Measurements from ENCODE around the gene SRRM2.
A peak's percentile ranks its signal among the peaks of the same experiment; 100 is the strongest.

Gene SRRM2

DNA sequence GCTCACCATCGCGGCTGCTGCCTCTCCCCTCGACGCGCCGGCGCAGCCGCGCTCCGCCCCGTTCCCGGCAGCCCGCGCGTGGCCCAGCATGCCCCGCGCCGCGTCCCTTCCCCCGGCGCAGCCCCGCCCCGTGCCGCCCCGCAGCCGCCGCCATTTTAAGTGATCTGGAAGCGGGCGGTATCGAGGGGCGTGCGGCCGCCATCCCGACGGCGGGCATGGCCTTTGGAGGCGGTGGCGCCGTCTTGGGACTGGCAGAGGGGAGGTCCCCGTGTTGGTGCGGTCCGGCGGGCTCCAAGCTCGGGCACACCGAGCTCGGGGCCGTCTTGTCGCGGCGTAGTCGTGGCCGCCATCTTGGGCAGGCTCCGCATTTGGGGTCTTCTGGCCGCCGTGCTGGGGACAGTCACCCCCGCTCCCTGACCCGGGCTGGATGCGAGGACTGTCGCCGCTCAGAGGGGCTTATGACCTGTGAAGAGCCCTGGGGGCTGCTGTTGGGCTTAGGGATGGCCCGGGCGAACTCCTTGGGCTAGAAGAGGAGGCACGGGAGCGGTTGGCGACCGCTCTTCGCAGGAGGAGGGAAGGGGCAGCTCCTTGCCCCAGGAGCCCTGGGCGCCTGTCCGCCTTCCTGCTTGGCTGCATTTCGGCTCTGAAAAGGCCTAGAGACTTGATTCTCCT is 24.9 kb downstream of the SRRM2 start, which contains the start of gene ELOB:
Gene ELOB (minus strand): TSS at position 50 of the 672 bp plus-strand sequence. CDS start 41 bp downstream, at position 9.
- DNase-seq (ENCODE audit: low read depth), result peak; percentile 81

DNA sequence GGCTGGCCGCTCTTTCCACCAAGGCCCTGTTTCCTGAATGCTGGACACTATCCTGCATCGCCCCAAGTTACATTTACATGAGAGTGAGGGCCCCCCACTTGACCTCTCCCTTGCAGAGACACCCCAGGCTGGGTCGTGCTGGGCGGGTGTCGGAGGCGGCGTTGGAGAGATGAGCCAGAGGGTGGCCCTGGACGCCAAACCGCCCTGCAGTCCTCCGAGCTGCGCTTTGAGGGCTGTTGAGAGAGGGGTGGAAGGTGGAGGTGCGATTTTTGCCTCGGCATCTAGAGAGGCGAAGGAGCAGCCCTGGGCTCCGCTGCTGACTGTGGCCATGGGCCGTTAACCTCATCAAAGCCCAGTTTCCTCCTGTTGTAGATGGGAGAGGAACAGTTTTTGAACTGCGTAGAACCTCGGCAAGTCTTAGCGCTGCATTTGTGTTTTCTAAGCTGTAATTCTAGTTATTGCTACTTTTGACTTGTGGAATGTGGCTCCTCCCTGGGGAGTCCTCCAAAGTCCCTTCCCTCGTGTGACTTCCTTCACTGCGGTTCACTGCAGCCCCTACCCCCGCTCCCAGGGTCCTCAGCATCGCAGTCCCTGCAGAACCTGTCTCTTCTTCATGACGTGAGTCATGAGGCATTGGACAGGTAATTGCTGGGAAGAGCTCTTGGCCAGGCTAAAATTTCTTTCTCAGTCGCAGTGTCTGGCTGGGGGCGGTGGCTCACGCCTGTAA is 25.6 kb downstream of the SRRM2 start:
- DNase-seq (ENCODE audit: low read depth), result peak; percentile 26

- no peak for DNase-seq (ENCODE audit: low read depth)
These were observed 26.2 kb downstream of the SRRM2 start for GRCh38 chr16:2778630-2778958.

- DNase-seq (ENCODE audit: low read depth), result no peak
These were observed 26.9 kb downstream of the SRRM2 start for GRCh38 chr16:2779151-2779920.

DNA sequence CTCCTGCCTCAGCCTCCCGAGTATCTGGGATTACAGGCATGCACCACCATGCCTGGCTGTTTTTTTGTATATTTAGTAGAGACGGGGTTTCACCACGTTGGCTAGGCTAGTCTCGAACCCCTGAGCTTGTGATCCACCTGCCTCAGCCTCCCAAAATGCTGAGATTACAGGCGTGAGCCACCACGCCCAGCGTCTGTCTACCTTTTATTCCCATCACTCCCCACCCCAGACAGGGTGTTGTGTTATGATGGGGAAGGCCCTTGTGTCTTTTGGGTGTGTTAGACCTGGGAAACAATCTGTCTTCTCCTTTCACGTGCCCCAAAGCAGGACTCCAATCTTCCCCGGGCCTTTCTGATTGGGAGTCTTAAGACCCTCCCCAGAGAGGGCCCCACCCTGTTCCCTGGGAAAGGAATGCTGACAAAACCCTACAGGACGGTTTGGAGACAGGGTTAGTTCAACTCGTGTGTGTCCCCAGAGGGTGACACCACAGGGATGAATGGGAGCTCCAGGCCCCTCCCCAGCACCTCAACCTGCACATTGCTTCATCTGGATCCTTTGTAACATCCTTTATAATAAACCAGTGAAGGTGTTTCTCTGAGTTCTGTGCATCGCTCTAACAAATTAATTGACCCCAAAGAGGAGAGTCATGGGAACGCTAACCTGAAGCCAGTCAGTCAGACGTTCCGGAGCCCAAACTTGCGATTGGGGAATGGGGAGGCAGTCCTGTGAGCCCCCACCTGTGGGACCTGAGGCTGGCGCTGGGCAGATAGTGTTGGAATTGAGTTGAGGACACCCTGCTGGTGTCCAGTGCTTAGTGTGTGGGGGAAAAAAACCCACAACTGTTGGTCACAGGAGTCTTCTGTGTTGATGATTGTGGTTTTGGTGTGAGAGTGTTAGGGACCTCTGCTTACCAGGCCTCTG is 27.8 kb downstream of the SRRM2 start:
- no peak for DNase-seq (ENCODE audit: low read depth)

DNA sequence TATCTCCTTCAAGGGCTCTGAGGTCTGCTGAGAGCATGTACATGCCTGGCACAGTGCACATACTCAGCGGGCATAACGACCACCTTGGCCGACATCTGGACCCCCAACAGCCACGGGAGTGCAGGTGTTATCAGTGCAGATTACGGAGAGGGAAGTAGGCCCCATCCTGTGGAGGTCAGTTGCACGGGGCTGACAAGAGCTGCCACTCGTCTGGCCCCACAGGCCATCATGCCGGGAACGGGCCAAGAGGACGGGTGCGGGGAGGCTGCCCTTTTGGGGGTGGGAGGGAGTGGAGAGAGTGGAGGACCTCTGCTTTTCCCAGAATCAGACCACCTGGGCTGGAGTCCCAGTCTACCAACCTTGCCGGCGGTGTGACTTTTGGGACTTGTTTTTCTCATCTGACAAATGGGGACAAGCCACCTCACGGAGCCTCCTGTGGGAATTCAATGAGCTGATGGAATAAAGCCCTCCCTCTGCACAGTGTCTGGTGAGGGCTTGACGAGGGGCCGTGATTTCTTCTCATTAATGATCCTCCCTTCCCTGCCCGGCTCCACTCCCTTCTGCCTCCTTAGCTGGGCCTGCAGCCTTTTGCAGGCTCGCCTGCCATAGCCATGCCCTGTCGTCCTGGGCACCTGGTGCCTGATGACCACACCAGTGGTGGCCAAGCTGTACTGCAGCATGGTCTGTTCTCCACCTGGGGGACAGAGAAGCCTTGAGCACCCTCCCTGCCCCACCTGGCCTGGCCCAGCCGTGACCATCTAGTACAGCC is 30.3 kb downstream of the SRRM2 start:
- DNase-seq (ENCODE audit: low read depth), result no peak

DNA sequence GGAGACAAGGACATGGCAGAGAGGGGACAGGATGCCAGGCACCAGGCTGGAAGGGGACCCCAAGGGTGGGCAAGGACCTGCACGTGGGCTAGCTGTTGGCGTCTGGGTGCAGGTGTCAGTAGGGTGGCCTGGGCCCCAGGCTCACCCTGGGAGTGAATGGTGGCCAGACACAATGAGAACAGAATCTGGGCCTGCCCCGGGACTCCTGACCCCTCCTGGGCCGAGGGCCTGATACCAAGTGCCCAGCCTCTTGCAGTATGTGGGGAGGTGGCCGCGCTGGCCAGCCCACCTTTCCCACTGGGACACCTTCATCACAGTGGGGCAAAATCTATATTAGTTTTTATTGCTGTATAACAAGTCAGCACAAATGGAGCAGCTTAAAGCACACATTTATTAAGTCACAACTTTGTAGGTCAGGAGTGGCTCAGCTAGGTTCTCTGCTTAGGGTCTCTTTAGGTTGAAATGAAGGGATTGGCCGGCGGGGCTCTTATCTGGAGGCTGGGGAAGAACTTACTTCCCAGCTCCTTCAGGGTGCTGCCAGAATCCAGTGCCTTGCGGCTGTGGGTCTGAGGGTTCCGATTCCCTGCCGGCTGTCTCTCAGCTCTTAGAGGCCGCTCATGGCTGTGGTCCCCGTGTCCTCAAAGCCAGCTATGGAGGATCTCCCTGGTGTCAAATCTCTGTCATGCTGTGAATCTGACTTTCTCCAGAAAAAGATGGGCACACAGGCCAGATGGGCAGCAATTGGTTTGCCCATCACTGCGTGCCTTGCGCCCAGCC is 31.3 kb downstream of the SRRM2 start:
- no peak for DNase-seq (ENCODE audit: low read depth)

- no peak for DNase-seq (ENCODE audit: low read depth)
These were observed 32.1 kb downstream of the SRRM2 start for GRCh38 chr16:2784358-2785100.

- DNase-seq (ENCODE audit: low read depth), result no peak
These were observed 32.9 kb downstream of the SRRM2 start for GRCh38 chr16:2785101-2785991.

GRCh38 chr16:2786061-2786825 is 33.8 kb downstream of the SRRM2 start:
- DNase-seq (ENCODE audit: low read depth), result no peak

DNA sequence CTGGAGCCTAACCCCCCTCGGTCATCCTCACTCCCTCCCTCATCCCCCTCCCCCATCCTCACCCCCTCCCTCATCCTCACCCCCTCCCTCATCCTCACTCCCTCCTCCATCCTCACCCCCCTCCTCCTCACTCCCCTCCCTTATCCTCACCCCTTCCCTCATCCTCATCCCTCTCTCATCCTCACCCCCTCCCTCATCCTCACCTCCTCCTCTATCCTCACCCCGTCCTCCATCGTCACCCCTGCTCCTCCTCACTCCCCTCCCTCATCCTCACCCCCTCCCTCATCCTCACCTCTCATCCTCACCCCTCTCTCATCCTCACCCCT is 34.4 kb downstream of the SRRM2 start:
- DNase-seq (ENCODE audit: low read depth), result no peak

DNA sequence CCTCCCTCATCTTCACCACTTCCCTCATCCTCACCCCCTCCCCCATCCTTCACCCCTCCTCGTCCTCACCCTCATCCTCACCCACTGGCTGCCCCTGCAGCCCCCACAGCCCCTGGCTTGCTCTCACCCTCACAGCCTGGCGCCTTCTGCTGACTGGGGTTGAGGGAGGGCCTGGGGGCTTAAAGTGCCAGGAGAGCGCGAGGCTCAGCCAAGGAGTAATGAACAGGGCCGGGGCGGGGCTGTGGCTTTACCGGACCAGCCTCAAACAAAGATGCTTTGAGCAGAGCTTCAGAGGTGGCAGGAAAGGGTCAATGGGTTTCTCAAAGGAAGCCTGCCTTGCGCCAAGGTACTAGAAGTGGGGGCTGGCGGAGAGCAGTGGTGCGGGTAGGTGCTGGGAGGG is 35.0 kb downstream of the SRRM2 start, which contains the start of gene PRSS33:
Gene PRSS33 (minus strand): TSS at position 155 of the 400 bp plus-strand sequence. CDS start 1,013 bp downstream, outside the sequence.
- no peak for DNase-seq (ENCODE audit: low read depth)

GRCh38 chr16:2787961-2788360 is 35.5 kb downstream of the SRRM2 start:
- DNase-seq (ENCODE audit: low read depth), result no peak

DNA sequence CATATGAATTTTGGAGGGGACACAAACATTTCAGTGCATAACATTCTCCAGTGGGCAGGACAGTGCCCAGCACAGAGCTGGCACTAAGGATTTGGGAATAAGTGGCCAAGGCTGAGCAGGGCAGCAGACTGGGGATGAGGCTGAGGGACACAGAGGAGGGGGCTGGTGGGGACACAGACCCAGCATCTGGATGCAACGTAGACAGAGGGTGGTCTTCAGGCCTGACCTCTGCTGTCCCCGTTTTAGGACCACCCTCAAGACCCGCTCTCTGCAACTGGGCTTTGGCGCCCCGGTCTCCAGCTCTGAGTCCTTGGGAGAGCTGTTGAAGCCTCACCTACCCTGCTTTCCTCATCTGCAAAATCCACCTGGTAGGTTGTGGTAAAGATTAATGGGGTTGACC is 38.2 kb downstream of the SRRM2 start:
- DNase-seq (ENCODE audit: low read depth), result no peak

DNA sequence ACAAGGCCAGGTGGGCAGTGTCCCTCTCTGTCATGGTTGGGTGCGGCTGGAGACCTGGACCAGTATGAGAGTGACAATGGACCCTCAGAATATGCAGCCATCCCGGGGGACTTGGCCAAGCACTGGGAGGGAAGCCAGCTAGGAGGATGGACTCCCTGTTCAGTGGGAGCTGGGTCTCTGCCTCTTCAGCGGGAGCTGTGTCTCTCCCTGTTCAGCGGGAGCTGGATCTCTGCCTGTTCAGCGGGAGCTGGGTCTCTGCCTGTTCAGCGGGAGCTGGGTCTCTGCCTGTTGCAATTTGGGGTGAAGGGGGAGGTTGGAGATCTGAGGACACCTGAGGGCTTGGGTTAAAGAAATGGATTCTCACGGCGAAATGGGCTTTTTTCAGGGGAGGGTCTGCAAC is 38.7 kb downstream of the SRRM2 start:
- DNase-seq (ENCODE audit: low read depth), result no peak

DNA sequence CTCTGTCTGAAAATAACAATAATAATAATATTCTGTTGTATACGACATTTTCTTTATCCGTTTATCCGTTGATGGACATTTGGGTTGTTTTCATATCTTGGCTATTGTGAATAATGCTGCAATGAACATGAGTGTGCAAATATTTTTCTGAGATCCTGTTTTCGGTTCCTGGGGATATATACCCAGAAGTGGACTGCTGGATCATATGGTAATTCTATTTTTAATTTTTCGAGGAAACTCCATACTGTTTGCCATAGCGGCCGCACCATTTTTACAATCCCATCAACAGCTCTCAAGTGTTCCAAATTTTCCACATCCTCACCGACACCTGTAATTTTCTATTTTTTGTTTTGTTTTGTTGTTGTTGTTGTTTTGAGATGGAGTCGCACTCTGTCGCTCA is 40.5 kb downstream of the SRRM2 start:
- DNase-seq (ENCODE audit: low read depth), result no peak

DNA sequence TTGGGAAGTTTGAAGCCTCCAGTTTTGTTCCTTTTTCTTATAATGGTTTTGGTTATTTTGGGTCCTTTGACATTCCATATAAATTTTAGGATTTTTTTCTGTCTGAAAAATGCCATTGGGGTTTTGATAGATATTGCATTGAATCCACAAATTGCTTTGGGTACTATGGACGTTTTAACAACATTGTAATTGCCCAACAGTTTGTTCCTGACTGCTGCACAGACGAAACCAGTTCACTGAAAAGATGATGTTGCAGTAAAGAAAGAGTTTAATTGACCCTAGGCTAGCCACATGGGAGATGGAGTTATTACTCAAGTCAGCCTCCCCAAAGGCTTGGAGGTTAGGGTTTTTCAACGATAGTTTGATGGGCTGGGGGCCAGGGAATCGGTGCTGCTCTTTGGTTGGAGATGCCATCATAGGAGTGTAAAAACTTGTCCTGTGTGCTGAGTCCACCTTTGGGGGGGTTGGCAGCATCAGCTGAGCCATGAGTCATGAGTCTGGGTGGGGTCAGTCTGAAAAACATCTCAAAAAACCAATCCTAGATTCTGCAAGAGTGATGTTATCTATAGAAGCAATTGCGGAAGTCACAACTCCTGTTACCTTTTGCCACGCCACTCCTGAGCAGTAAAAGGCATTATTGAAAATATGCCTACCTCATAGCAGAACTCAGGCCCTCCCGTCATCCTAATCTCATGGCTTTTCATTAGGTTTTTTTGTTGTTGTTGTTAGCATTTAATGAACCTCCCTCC is 43.1 kb downstream of the SRRM2 start:
- DNase-seq (ENCODE audit: low read depth), result no peak
